BLaER1 treated with 17β-estradiol and CSF1 and Interleukin-3, amounts not matched to agents 10 nM and 100 nM (cell line): Measurements from ENCODE around the gene TRIML2.

Experiments
- H3K27ac ChIP-seq, 11 experiments: shearing (Covaris generic); formaldehyde crosslinking; 2 replicates each; pipeline ENCODE4 v1.8.1; 2022
- H3K27me3 ChIP-seq, 11 experiments: shearing (Covaris generic); formaldehyde crosslinking; 2 replicates each; pipeline ENCODE4 v1.8.1; 2022
- H3K36me3 ChIP-seq, 11 experiments: shearing (Covaris generic); formaldehyde crosslinking; 2 replicates each; pipeline ENCODE4 v1.8.1; 2022
- H3K4me1 ChIP-seq, 10 experiments: shearing (Covaris generic); formaldehyde crosslinking; 2 replicates each; pipeline ENCODE4 v1.8.1; 2022
- H3K4me2 ChIP-seq, 11 experiments: shearing (Covaris generic); formaldehyde crosslinking; 2 replicates each; pipeline ENCODE4 v1.8.1; 2022
- H3K4me3 ChIP-seq, 10 experiments: shearing (Covaris generic); formaldehyde crosslinking; 2 replicates each; pipeline ENCODE4 v1.8.1; 2022
- H3K9ac ChIP-seq, 11 experiments: shearing (Covaris generic); formaldehyde crosslinking; 2 replicates each; pipeline ENCODE4 v1.8.1; 2022
- H3K9me3 ChIP-seq, 11 experiments: shearing (Covaris generic); formaldehyde crosslinking; replicated peaks in 1 of 11; 2 replicates each; pipeline ENCODE4 v1.8.1; 2022
- H4K20me1 ChIP-seq, 11 experiments: shearing (Covaris generic); formaldehyde crosslinking; 2 replicates each; pipeline ENCODE4 v1.8.1; 2022
- Cebpa-rat ChIP-seq, 11 experiments: shearing (Covaris generic); IDR thresholded peaks; 2 replicates each; pipeline ENCODE4 v1.8.1; 2022

TRIML2 gene

GRCh38 chr4:188110741-188111471 is 1.5 kb upstream of the TRIML2 start:
- no peaks in the 10 kb centered on the region for H4K20me1 ChIP-seq
- no peaks in the 10 kb centered on the region for H3K27me3 ChIP-seq
- H3K36me3 ChIP-seq = no peaks in the 10 kb centered on the region
- H3K4me3 ChIP-seq = no peak overlapping the region
- no peak overlapping the region for H3K27ac ChIP-seq
- no peak overlapping the region for H3K9ac ChIP-seq
- peaks cover 7 to 15% (median 12%) of the 10 kb centered on the region in 11 experiments; a peak in 20 of 22 replicates for H3K9me3 ChIP-seq
- no peak overlapping the region for H3K4me2 ChIP-seq
- no peak for TF ChIP-seq Cebpa-rat (IDR thresholded peaks at IDR 0.05)
- no peaks in the 10 kb centered on the region for H3K4me1 ChIP-seq

DNA sequence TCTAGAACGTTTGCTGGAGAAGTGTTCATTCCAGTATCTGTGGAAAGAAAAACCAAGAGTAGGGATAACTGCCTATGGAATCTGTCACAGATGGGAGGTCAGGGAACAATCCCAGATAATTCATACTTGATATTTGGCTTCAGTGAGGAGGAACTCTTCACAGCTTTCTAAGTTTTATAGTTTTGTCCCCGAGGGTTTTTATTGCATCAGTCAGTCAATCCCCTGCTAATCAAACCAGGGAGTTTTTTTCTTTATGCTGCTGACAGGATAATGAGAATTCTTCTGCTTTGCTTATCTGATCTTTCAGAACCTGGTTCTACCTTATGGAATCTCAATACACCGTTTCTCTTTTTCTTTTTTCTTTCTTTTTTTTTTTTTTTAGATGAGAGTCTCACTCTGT is 633 bp upstream of the TRIML2 start:
- no peak overlapping the region for H3K9ac ChIP-seq
- no peak overlapping the region for H3K4me3 ChIP-seq

GRCh38 chr4:188107931-188108843 is 1.2 kb downstream of the TRIML2 start:
- Histone ChIP-seq H3K4me2 (no peak overlapping the region), H3K9ac (no peak overlapping the region), H3K4me1 (no peaks in the 10 kb centered on the region), H3K9me3 (peaks cover 9 to 23% (median 17%) of the 10 kb centered on the region in 11 experiments; a peak in 20 of 22 replicates), H4K20me1 (no peaks in the 10 kb centered on the region), H3K4me3 (no peak overlapping the region), H3K27ac (no peak overlapping the region), H3K27me3 (no peaks in the 10 kb centered on the region), H3K36me3 (no peaks in the 10 kb centered on the region)
- no peak for TF ChIP-seq Cebpa-rat (IDR thresholded peaks at IDR 0.05)

More for the DNA sequence above, 633 bp upstream of the TRIML2 start:
- H3K4me2 ChIP-seq = no peak overlapping the region
- H3K27ac ChIP-seq = no peak overlapping the region
- no peak for TF ChIP-seq Cebpa-rat (IDR thresholded peaks at IDR 0.05)
- no peaks in the 10 kb centered on the region for H3K4me1 ChIP-seq
- peaks cover 9 to 23% (median 17%) of the 10 kb centered on the region in 11 experiments; a peak in 20 of 22 replicates for H3K9me3 ChIP-seq
- H3K27me3 ChIP-seq = no peaks in the 10 kb centered on the region
- no peaks in the 10 kb centered on the region for H4K20me1 ChIP-seq
- H3K36me3 ChIP-seq = no peaks in the 10 kb centered on the region

- Histone ChIP-seq H4K20me1 (no peaks in the 10 kb centered on the region), H3K27ac (no peak overlapping the region), H3K4me1 (no peaks in the 10 kb centered on the region), H3K4me2 (no peak overlapping the region), H3K27me3 (no peaks in the 10 kb centered on the region), H3K4me3 (no peak overlapping the region), H3K36me3 (no peaks in the 10 kb centered on the region), H3K9me3 (peaks cover 9 to 23% (median 17%) of the 10 kb centered on the region in 11 experiments; a peak in 20 of 22 replicates), H3K9ac (no peak overlapping the region)
- no peak for TF ChIP-seq Cebpa-rat (IDR thresholded peaks at IDR 0.05)
Measured at GRCh38 chr4:188106454-188106853, 2.9 kb downstream of the TRIML2 start.

- no peak overlapping the region for H3K9ac ChIP-seq
- no peak for TF ChIP-seq Cebpa-rat (IDR thresholded peaks at IDR 0.05)
- no peak overlapping the region for H3K4me3 ChIP-seq
- H3K27me3 ChIP-seq = no peaks in the 10 kb centered on the region
- no peaks in the 10 kb centered on the region for H3K4me1 ChIP-seq
- no peak overlapping the region for H3K4me2 ChIP-seq
- no peaks in the 10 kb centered on the region for H3K36me3 ChIP-seq
- no peaks in the 10 kb centered on the region for H4K20me1 ChIP-seq
- no peak overlapping the region for H3K27ac ChIP-seq
- H3K9me3 ChIP-seq = no peaks in the 10 kb centered on the region
Measured at GRCh38 chr4:188092824-188093223, 16.6 kb downstream of the TRIML2 start.

DNA sequence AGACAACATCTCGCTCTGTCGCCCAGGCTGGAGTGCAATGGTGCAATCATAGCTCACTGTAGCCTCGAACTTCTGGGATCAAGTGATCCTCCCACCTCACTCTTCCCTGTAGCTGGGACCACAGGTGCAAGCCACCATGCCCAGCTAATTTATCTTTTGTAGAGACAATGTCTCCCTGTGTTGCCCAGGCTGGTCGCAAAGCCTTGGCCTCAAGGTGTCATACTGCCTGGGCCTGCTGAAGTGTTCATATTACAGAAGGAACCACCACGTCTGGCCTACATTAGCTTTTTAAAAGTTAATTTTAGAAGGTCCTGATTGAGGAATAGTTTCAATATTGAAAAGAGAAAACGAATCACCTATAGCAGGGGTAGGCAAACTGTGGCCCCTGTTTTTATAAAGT is 22.5 kb downstream of the TRIML2 start:
- Histone ChIP-seq H3K36me3 (no peaks in the 10 kb centered on the region), H4K20me1 (no peaks in the 10 kb centered on the region), H3K9ac (no peak overlapping the region), H3K4me1 (no peaks in the 10 kb centered on the region), H3K9me3 (peaks cover 0 to 9% (median 0%) of the 10 kb centered on the region in 11 experiments; a peak in 4 of 22 replicates), H3K27me3 (no peaks in the 10 kb centered on the region), H3K4me3 (no peak overlapping the region), H3K4me2 (no peak overlapping the region), H3K27ac (no peak overlapping the region)
- no peak for TF ChIP-seq Cebpa-rat (IDR thresholded peaks at IDR 0.05)

GRCh38 chr4:188082796-188083195 is 26.6 kb downstream of the TRIML2 start:
- no peak overlapping the region for H3K9ac ChIP-seq
- no peak for TF ChIP-seq Cebpa-rat (IDR thresholded peaks at IDR 0.05)
- H3K4me1 ChIP-seq = no peaks in the 10 kb centered on the region
- no peaks in the 10 kb centered on the region for H3K36me3 ChIP-seq
- H3K27me3 ChIP-seq = no peaks in the 10 kb centered on the region
- no peak overlapping the region for H3K27ac ChIP-seq
- H4K20me1 ChIP-seq = no peaks in the 10 kb centered on the region
- no peak overlapping the region for H3K4me3 ChIP-seq
- H3K4me2 ChIP-seq = no peak overlapping the region
- H3K9me3 ChIP-seq = peaks cover 0 to 9% (median 0%) of the 10 kb centered on the region in 11 experiments; a peak in 4 of 22 replicates

DNA sequence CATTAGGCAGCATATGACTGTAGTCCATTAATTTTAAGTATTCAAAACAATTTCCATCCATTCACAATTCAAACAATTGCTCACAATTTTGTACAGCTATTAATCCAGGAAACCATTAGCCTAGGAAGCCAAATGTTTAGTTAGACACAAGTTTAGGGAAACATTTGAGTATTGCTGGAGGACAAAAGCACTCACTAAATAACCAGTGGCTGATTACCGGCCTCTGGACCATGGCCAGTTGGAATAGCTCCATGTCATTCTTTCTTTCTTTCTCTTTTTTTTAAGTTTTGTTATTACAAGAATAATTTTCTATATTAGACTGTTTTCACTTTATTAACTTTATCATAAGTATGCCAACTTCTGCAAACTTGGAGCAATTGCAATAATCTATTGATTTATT is 31.3 kb downstream of the TRIML2 start:
- Histone ChIP-seq H3K9ac (no peak overlapping the region), H3K4me2 (no peak overlapping the region), H3K9me3 (no peaks in the 10 kb centered on the region), H3K27me3 (no peaks in the 10 kb centered on the region), H4K20me1 (no peaks in the 10 kb centered on the region), H3K4me3 (no peak overlapping the region), H3K27ac (no peak overlapping the region), H3K4me1 (no peaks in the 10 kb centered on the region), H3K36me3 (no peaks in the 10 kb centered on the region)
- TF ChIP-seq Cebpa-rat (IDR thresholded peaks at IDR 0.05) = no peak

- no peak overlapping the region for H3K4me3 ChIP-seq
- TF ChIP-seq Cebpa-rat (IDR thresholded peaks at IDR 0.05) = no peak
- H4K20me1 ChIP-seq = no peaks in the 10 kb centered on the region
- no peaks in the 10 kb centered on the region for H3K27me3 ChIP-seq
- H3K9ac ChIP-seq = no peak overlapping the region
- no peaks in the 10 kb centered on the region for H3K9me3 ChIP-seq
- no peaks in the 10 kb centered on the region for H3K36me3 ChIP-seq
- no peak overlapping the region for H3K4me2 ChIP-seq
- no peaks in the 10 kb centered on the region for H3K4me1 ChIP-seq
- no peak overlapping the region for H3K27ac ChIP-seq
Measured at GRCh38 chr4:188076169-188076568, 33.2 kb downstream of the TRIML2 start.
